Measurements from ENCODE around the gene MAD1L1.

The MAD1L1 gene

DNA sequence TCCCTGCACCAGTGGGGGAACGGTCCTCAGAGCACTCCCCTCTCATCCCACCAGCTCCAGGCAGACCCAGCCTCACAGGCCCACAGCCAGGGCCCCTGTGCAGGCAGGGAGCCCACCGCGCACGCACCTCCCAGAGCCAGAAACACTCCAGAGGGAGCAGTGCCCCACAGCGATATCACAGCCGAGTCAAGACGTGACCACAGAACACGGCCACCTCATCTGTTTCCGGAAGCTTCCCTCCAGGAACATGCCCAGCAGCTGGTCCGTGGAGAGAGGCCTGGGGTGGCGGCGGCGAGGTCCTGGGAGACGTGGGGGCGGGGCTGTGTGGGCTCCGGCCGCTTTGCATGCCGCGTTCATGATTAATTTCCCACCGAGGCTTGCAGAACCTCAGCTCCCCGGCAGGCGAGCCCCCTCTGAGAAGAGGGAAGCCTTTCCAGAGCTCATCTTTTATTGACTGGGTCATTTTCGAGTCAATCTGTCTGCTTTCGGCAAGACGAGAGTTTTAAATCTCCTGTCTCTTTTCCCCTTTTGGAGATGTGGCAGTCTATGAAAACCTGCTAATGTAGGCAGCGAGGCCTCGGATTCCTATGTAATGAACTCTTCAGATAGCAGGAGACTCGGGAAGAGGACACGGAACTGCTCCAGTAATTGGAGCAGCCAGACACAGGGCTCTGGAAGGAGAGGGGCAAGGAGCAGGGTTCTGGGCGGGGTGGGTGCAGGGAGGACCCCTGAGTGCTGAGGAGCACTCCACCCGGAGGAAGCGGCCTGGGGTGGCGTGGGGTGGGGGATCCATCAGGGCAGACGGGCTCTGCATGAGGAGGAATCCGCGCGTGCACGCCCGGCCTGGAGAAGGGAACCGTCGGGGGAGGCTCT lies 319.9 kb downstream of the MAD1L1 start:
- Histone ChIP-seq H3K27ac (ENCODE audit: insufficient read depth in 1 of 2, low read depth in 1 of 2, low read length in 2 of 2, poor library complexity in 1 of 2, severe bottlenecking in 2 of 2) (no peak overlapping the region), H3K9me3 (ENCODE audit: control extremely low read depth in 1 of 5, control insufficient read depth in 4 of 5, insufficient read depth in 2 of 5, low read depth in 1 of 5, low read length in 4 of 5) (no peaks in the 10 kb centered on the region), H3K36me3 (ENCODE audit: control insufficient read depth in 4 of 4, insufficient read depth in 4 of 4, low read length in 3 of 4) (peaks cover 0 to 20% (median 2%) of the 10 kb centered on the region in 4 experiments), H3K27me3 (replicated peaks in 2 of 5; ENCODE audit: control insufficient read depth in 4 of 5, insufficient read depth in 5 of 5, low read length in 4 of 5) (no peaks in the 10 kb centered on the region), H3K4me1 (ENCODE audit: control extremely low read depth in 1 of 4, control insufficient read depth in 4 of 4, insufficient read depth in 4 of 4, low read length in 3 of 4) (peaks cover 0 to 9% (median 2%) of the 10 kb centered on the region in 4 experiments), H3K4me3 (ENCODE audit: control insufficient read depth in 1 of 7, extremely low read depth in 1 of 7, insufficient read depth in 4 of 7, low read depth in 2 of 7, low read length in 6 of 7) (no peak overlapping the region)
- ChIA-PET CTCF (no interaction called here), POLR2A (no interaction called here)
- DNase-seq = peak in 2 of 3 donors; percentile 49 to 65
- 81% methylated on average over 37 of the region's 41 CpGs for WGBS (ENCODE audit: insufficient coverage)

DNA sequence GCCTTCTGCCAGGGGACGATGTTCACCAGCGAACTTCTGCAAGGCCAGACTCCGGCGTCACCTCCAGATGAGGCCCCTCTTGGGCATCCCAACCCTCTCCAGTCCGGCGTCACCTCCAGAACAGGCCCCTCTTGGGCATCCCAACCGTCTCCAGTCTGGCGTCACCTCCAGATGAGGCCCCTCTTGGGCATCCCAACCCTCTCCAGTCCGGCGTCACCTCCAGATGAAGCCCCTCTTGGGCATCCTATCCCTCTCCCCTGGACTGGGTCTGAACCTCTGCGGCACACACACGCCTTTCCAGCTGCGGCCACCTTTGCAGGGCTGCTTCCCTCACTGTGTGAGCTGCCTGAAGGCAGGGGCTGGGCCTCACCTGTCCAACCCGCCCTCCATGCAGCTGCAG lies 321.2 kb downstream of the MAD1L1 start:
- no peak overlapping the region for H3K27ac ChIP-seq (ENCODE audit: insufficient read depth in 1 of 2, low read depth in 1 of 2, low read length in 2 of 2, poor library complexity in 1 of 2, severe bottlenecking in 2 of 2)
- H3K4me1 ChIP-seq (ENCODE audit: control extremely low read depth in 1 of 4, control insufficient read depth in 4 of 4, insufficient read depth in 4 of 4, low read length in 3 of 4) = peaks cover 0 to 9% (median 1%) of the 10 kb centered on the region in 4 experiments
- H3K9me3 ChIP-seq (ENCODE audit: control extremely low read depth in 1 of 5, control insufficient read depth in 4 of 5, insufficient read depth in 2 of 5, low read depth in 1 of 5, low read length in 4 of 5) = no peaks in the 10 kb centered on the region
- ChIA-PET POLR2A (no interaction called here), CTCF (no interaction called here)
- H3K36me3 ChIP-seq (ENCODE audit: control insufficient read depth in 4 of 4, insufficient read depth in 4 of 4, low read length in 3 of 4) = peaks cover 0 to 23% (median 2%) of the 10 kb centered on the region in 4 experiments
- H3K27me3 ChIP-seq (replicated peaks in 2 of 5; ENCODE audit: control insufficient read depth in 4 of 5, insufficient read depth in 5 of 5, low read length in 4 of 5) = no peaks in the 10 kb centered on the region
- DNase-seq = no peak
- WGBS (ENCODE audit: insufficient coverage) = 92% methylated on average over 14 of the region's 14 CpGs
- no peak overlapping the region for H3K4me3 ChIP-seq (ENCODE audit: control insufficient read depth in 1 of 7, extremely low read depth in 1 of 7, insufficient read depth in 4 of 7, low read depth in 2 of 7, low read length in 6 of 7)

DNA sequence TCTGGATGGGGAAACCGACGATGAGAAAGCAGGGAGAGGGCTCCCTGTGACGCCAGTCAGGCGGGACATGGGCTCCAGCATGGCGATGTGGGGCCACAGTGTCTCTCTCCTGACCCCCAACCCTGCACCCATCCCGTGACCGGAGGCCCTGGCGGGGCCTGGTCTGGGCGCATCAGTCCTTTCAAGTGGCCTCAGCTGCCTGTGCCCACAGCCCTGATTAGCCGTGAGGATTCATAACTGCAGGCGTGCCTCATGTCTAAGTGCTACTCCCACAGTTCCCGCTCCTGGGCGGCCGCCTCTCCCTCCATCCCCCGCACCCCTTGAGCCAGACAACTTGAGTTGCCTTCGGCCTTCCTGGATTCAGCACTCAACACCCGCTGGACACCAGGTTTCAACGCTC lies 321.9 kb downstream of the MAD1L1 start:
- peaks cover 0 to 9% (median 1%) of the 10 kb centered on the region in 4 experiments for H3K4me1 ChIP-seq (ENCODE audit: control extremely low read depth in 1 of 4, control insufficient read depth in 4 of 4, insufficient read depth in 4 of 4, low read length in 3 of 4)
- DNase-seq = no peak
- 95% methylated on average over 16 of the region's 18 CpGs for WGBS (ENCODE audit: insufficient coverage)
- H3K4me3 ChIP-seq (ENCODE audit: control insufficient read depth in 1 of 7, extremely low read depth in 1 of 7, insufficient read depth in 4 of 7, low read depth in 2 of 7, low read length in 6 of 7) = no peak overlapping the region
- ChIA-PET CTCF (interaction anchor here (1.0 kb wide), 1 partner anchor 29 kb away, joined by 3 read pairs; no protein-coding TSS in a partner anchor), POLR2A (no interaction called here)
- H3K27ac ChIP-seq (ENCODE audit: insufficient read depth in 1 of 2, low read depth in 1 of 2, low read length in 2 of 2, poor library complexity in 1 of 2, severe bottlenecking in 2 of 2) = no peak overlapping the region
- H3K36me3 ChIP-seq (ENCODE audit: control insufficient read depth in 4 of 4, insufficient read depth in 4 of 4, low read length in 3 of 4) = peaks cover 0 to 23% (median 2%) of the 10 kb centered on the region in 4 experiments
- no peaks in the 10 kb centered on the region for H3K9me3 ChIP-seq (ENCODE audit: control extremely low read depth in 1 of 5, control insufficient read depth in 4 of 5, insufficient read depth in 2 of 5, low read depth in 1 of 5, low read length in 4 of 5)
- H3K27me3 ChIP-seq (replicated peaks in 2 of 5; ENCODE audit: control insufficient read depth in 4 of 5, insufficient read depth in 5 of 5, low read length in 4 of 5) = no peaks in the 10 kb centered on the region

DNA sequence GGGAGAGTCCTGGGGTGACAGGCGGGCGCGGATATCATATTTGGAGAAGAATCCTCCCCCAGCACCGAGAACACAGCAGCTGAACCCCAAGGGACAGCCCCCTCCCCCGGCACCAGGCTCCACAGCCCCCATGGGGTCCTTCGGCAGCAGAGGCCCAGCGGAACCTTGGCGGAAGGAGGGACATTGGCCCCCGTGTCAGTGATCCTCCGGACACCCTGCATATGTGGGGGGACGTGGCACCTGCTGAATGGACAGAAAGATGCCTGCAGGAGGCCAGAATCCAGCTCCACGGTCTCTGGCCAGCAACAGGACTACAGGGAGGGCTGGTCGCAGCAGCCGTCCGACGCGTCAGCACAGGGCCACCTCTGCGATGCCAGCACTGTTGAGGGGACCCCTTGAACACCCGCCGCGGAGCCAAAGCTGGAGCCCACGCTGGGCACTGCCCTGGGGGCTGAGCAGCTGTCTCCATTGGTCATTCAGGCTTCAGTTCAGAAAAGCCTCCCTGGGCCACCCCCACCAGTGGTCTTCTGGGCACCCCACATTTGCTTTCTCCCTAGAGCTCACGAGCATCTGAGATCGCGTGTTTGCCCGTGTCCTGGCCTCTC lies 322.6 kb downstream of the MAD1L1 start:
- POLR2A ChIA-PET = no interaction called here
- 95% methylated on average over 23 of the region's 26 CpGs for WGBS (ENCODE audit: insufficient coverage)

DNA sequence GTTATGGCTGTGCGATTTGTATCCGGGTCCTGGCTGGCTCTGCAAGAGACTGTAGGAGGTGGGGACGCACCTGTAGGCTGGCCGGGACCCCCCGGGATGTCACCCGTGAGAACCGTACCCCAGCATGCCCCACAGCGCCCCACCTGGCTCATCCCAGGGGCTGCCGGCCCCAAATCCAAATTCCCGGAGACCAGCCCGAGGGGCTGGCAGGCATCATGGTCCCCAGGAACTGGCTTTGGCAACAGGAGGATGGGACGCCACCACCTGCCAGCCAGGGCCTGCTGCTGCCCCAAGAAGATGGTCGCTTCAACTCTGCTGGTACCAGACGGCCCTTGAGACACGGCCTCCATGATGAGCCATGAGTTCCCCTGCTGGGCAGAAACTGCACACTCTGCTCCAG lies 323.3 kb downstream of the MAD1L1 start:
- no peak for DNase-seq
- POLR2A ChIA-PET = no interaction called here
- peaks cover 0 to 22% (median 2%) of the 10 kb centered on the region in 4 experiments for H3K36me3 ChIP-seq (ENCODE audit: control insufficient read depth in 4 of 4, insufficient read depth in 4 of 4, low read length in 3 of 4)
- H3K27ac ChIP-seq (ENCODE audit: insufficient read depth in 1 of 2, low read depth in 1 of 2, low read length in 2 of 2, poor library complexity in 1 of 2, severe bottlenecking in 2 of 2) = no peak overlapping the region
- H3K4me1 ChIP-seq (ENCODE audit: control extremely low read depth in 1 of 4, control insufficient read depth in 4 of 4, insufficient read depth in 4 of 4, low read length in 3 of 4) = peaks cover 0 to 9% (median 1%) of the 10 kb centered on the region in 4 experiments
- no peak overlapping the region for H3K4me3 ChIP-seq (ENCODE audit: control insufficient read depth in 1 of 7, extremely low read depth in 1 of 7, insufficient read depth in 4 of 7, low read depth in 2 of 7, low read length in 6 of 7)
- H3K9me3 ChIP-seq (ENCODE audit: control extremely low read depth in 1 of 5, control insufficient read depth in 4 of 5, insufficient read depth in 2 of 5, low read depth in 1 of 5, low read length in 4 of 5) = no peaks in the 10 kb centered on the region
- 98% methylated on average over 10 of the region's 15 CpGs for WGBS (ENCODE audit: insufficient coverage)
- CTCF ChIA-PET = interaction anchor here (1.0 to 1.3 kb wide), 2 partner anchors 18 to 30 kb away, joined by 3 read pairs; no protein-coding TSS in a partner anchor
- H3K27me3 ChIP-seq (replicated peaks in 2 of 5; ENCODE audit: control insufficient read depth in 4 of 5, insufficient read depth in 5 of 5, low read length in 4 of 5) = no peaks in the 10 kb centered on the region

More for the DNA sequence above, 322.6 kb downstream of the MAD1L1 start:
- CTCF ChIA-PET = interaction anchor here (1.0 to 1.3 kb wide), 2 partner anchors 17 to 30 kb away, joined by 3 read pairs; no protein-coding TSS in a partner anchor
- H3K4me3 ChIP-seq (ENCODE audit: control insufficient read depth in 1 of 7, extremely low read depth in 1 of 7, insufficient read depth in 4 of 7, low read depth in 2 of 7, low read length in 6 of 7) = no peak overlapping the region
- no peaks in the 10 kb centered on the region for H3K9me3 ChIP-seq (ENCODE audit: control extremely low read depth in 1 of 5, control insufficient read depth in 4 of 5, insufficient read depth in 2 of 5, low read depth in 1 of 5, low read length in 4 of 5)
- H3K36me3 ChIP-seq (ENCODE audit: control insufficient read depth in 4 of 4, insufficient read depth in 4 of 4, low read length in 3 of 4) = peaks cover 0 to 23% (median 2%) of the 10 kb centered on the region in 4 experiments
- H3K4me1 ChIP-seq (ENCODE audit: control extremely low read depth in 1 of 4, control insufficient read depth in 4 of 4, insufficient read depth in 4 of 4, low read length in 3 of 4) = peaks cover 0 to 9% (median 1%) of the 10 kb centered on the region in 4 experiments
- no peak for DNase-seq
- H3K27me3 ChIP-seq (replicated peaks in 2 of 5; ENCODE audit: control insufficient read depth in 4 of 5, insufficient read depth in 5 of 5, low read length in 4 of 5) = no peaks in the 10 kb centered on the region
- H3K27ac ChIP-seq (ENCODE audit: insufficient read depth in 1 of 2, low read depth in 1 of 2, low read length in 2 of 2, poor library complexity in 1 of 2, severe bottlenecking in 2 of 2) = no peak overlapping the region

DNA sequence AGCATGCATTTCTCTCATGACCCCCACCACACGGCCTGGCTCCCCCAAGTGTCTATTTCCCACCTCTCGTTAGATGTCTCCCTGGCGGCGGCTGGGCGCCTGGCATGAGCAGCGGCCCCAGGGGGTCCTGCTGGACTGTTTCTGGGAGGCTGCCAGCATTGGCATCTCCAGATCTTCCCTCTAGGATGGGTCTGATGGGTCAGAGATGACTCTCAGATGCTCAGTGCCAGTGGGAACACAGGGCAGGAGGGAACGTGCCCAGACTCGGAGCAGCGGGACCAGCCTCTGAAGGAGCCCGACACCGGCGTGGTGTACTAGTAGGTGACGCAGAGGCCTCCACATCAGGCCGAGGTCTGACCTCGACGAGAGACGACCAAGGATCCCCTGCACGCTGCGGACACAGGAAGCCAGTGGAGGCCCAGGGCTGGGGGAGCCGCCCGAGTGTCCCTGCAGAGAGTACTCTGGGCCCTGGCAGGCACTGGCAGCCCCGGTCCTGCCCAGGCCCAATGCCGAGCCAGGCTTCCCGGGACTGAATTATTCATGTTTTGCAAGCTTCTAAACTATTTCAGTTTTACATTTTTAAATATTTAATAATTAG lies 323.8 kb downstream of the MAD1L1 start:
- ChIA-PET CTCF (no interaction called here), POLR2A (no interaction called here)
- no peaks in the 10 kb centered on the region for H3K27me3 ChIP-seq (replicated peaks in 2 of 5; ENCODE audit: control insufficient read depth in 4 of 5, insufficient read depth in 5 of 5, low read length in 4 of 5)
- no peak overlapping the region for H3K27ac ChIP-seq (ENCODE audit: insufficient read depth in 1 of 2, low read depth in 1 of 2, low read length in 2 of 2, poor library complexity in 1 of 2, severe bottlenecking in 2 of 2)
- DNase-seq = no peak
- H3K4me3 ChIP-seq (ENCODE audit: control insufficient read depth in 1 of 7, extremely low read depth in 1 of 7, insufficient read depth in 4 of 7, low read depth in 2 of 7, low read length in 6 of 7) = no peak overlapping the region
- no peaks in the 10 kb centered on the region for H3K9me3 ChIP-seq (ENCODE audit: control extremely low read depth in 1 of 5, control insufficient read depth in 4 of 5, insufficient read depth in 2 of 5, low read depth in 1 of 5, low read length in 4 of 5)
- peaks cover 0 to 9% (median 1%) of the 10 kb centered on the region in 4 experiments for H3K4me1 ChIP-seq (ENCODE audit: control extremely low read depth in 1 of 4, control insufficient read depth in 4 of 4, insufficient read depth in 4 of 4, low read length in 3 of 4)
- H3K36me3 ChIP-seq (ENCODE audit: control insufficient read depth in 4 of 4, insufficient read depth in 4 of 4, low read length in 3 of 4) = peaks cover 0 to 17% (median 2%) of the 10 kb centered on the region in 4 experiments
- WGBS (ENCODE audit: insufficient coverage) = 92% methylated on average over 21 of the region's 24 CpGs

Data from common myeloid progenitor, CD34-positive (primary cell).